ENCODE results near the gene CNN3.

The CNN3 gene

DNA sequence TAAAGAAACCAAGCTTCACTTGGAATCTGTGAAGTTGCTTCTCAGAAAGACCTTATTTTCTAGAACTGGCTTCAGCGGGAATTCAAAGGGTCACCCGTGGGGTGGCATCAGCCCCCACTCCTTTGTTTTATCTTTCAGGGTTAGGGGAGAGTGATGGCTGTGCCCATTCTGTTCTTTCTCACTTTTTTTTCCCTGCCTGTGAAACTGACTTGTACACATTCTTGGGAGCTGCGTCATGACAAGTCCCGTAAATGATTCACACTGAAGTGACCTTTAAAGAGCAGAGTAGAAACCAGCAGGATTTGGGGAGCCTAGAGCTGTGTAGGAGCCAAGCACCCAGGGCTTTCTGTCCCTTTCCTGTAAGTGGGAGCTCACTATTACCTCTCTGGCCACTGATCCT is 63.0 kb downstream of the CNN3 start:
- H3K27ac ChIP-seq (ENCODE audit: poor library complexity, severe bottlenecking), result peak overlapping the region; percentile 93
- no peak for DNase-seq (ENCODE audit: low spot score)

GRCh38 chr1:94863297-94863911 is 63.5 kb downstream of the CNN3 start:
- no peaks in the 10 kb centered on the region for H3K9me3 ChIP-seq (ENCODE audit: severe bottlenecking)

More for the DNA sequence above, 63.0 kb downstream of the CNN3 start:
- no peaks in the 10 kb centered on the region for H3K36me3 ChIP-seq (ENCODE audit: low read depth)
- peaks cover 37% of the 10 kb centered on the region for H3K4me1 ChIP-seq (ENCODE audit: insufficient read depth, poor library complexity, severe bottlenecking)
- ATAC-seq (ENCODE audit: low read depth), result peak; percentile 83
- no peaks in the 10 kb centered on the region for H3K27me3 ChIP-seq (ENCODE audit: insufficient read depth, poor library complexity, severe bottlenecking)
- no peaks in the 10 kb centered on the region for H3K9me3 ChIP-seq (ENCODE audit: severe bottlenecking)
- no peak overlapping the region for H3K4me3 ChIP-seq (ENCODE audit: severe bottlenecking)
- TF ChIP-seq, protein P1, sequence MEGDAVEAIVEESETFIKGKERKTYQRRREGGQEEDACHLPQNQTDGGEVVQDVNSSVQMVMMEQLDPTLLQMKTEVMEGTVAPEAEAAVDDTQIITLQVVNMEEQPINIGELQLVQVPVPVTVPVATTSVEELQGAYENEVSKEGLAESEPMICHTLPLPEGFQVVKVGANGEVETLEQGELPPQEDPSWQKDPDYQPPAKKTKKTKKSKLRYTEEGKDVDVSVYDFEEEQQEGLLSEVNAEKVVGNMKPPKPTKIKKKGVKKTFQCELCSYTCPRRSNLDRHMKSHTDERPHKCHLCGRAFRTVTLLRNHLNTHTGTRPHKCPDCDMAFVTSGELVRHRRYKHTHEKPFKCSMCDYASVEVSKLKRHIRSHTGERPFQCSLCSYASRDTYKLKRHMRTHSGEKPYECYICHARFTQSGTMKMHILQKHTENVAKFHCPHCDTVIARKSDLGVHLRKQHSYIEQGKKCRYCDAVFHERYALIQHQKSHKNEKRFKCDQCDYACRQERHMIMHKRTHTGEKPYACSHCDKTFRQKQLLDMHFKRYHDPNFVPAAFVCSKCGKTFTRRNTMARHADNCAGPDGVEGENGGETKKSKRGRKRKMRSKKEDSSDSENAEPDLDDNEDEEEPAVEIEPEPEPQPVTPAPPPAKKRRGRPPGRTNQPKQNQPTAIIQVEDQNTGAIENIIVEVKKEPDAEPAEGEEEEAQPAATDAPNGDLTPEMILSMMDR (IDR thresholded peaks at IDR 0.05; ENCODE audit: poor library complexity, severe bottlenecking), result no peak

GRCh38 chr1:94862718-94863117 is 64.2 kb downstream of the CNN3 start:
- peak overlapping the region; percentile 93 for H3K27ac ChIP-seq (ENCODE audit: poor library complexity, severe bottlenecking)
- H3K9me3 ChIP-seq (ENCODE audit: severe bottlenecking), result no peaks in the 10 kb centered on the region
- TF ChIP-seq, protein P1 (IDR thresholded peaks at IDR 0.05; ENCODE audit: poor library complexity, severe bottlenecking), result no peak
- no peaks in the 10 kb centered on the region for H3K36me3 ChIP-seq (ENCODE audit: low read depth)
- peak; percentile 77 for ATAC-seq (ENCODE audit: low read depth)
- no peak for DNase-seq (ENCODE audit: low spot score)
- H3K27me3 ChIP-seq (ENCODE audit: insufficient read depth, poor library complexity, severe bottlenecking), result no peaks in the 10 kb centered on the region
- no peak overlapping the region for H3K4me3 ChIP-seq (ENCODE audit: severe bottlenecking)
- peaks cover 41% of the 10 kb centered on the region for H3K4me1 ChIP-seq (ENCODE audit: insufficient read depth, poor library complexity, severe bottlenecking)

More at GRCh38 chr1:94863297-94863911, 63.5 kb downstream of the CNN3 start:
- TF ChIP-seq, protein P1 (IDR thresholded peaks at IDR 0.05; ENCODE audit: poor library complexity, severe bottlenecking), result no peak
- H3K27me3 ChIP-seq (ENCODE audit: insufficient read depth, poor library complexity, severe bottlenecking), result no peaks in the 10 kb centered on the region
- DNase-seq (ENCODE audit: low spot score) (no peak), ATAC-seq (ENCODE audit: low read depth) (peak; percentile 28)
- H3K36me3 ChIP-seq (ENCODE audit: low read depth), result no peaks in the 10 kb centered on the region
- H3K4me3 ChIP-seq (ENCODE audit: severe bottlenecking), result no peak overlapping the region
- peaks cover 37% of the 10 kb centered on the region for H3K4me1 ChIP-seq (ENCODE audit: insufficient read depth, poor library complexity, severe bottlenecking)
- peak overlapping the region; percentile 93 for H3K27ac ChIP-seq (ENCODE audit: poor library complexity, severe bottlenecking)

DNA sequence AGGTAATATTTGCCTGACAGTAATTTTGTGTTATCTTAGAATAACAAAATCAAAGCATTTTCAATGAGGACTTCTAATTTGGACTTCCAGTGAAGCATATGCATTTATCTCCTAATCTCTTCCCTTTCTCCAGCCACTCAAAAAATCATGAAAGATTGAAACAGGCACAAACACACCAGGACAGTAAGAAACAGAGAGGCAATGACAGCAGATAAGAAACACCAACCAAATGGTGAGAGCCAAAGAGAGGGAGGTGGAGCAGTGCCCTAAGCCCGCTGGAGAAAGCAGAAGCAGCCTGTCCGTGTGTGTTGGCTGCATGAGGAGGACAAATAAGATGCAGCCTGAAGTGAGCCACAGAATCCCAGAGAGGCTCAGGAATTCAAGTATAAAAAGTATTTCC is 67.7 kb downstream of the CNN3 start:
- H3K4me1 ChIP-seq (ENCODE audit: insufficient read depth, poor library complexity, severe bottlenecking), result peaks cover 37% of the 10 kb centered on the region
- DNase-seq (ENCODE audit: low spot score) (no peak), ATAC-seq (ENCODE audit: low read depth) (no peak)
- H3K27ac ChIP-seq (ENCODE audit: poor library complexity, severe bottlenecking), result no peak overlapping the region
- no peak overlapping the region for H3K4me3 ChIP-seq (ENCODE audit: severe bottlenecking)
- H3K9me3 ChIP-seq (ENCODE audit: severe bottlenecking), result no peaks in the 10 kb centered on the region
- H3K27me3 ChIP-seq (ENCODE audit: insufficient read depth, poor library complexity, severe bottlenecking), result no peaks in the 10 kb centered on the region
- TF ChIP-seq, protein P1 (IDR thresholded peaks at IDR 0.05; ENCODE audit: poor library complexity, severe bottlenecking), result no peak
- no peaks in the 10 kb centered on the region for H3K36me3 ChIP-seq (ENCODE audit: low read depth)

DNA sequence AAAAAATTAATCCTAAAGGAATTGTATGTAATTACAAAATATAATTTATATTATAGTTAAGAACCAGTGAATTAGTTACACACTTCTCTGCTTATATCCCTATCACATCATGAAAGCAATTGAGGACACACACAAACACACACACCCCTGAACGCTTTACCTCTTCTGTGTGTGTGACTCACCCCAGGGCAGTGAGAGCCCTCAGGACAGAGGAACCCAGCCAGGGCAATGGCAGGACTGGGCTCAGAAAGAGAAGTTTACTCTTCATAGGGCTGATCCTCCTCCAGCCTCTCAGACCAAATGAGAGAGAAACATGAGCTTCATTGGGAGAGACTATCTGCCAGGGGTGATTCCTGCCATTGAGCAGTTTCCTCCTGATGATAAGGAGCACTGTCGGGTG is 68.6 kb downstream of the CNN3 start:
- Histone ChIP-seq H3K4me1 (ENCODE audit: insufficient read depth, poor library complexity, severe bottlenecking) (peaks cover 30% of the 10 kb centered on the region), H3K9me3 (ENCODE audit: severe bottlenecking) (no peaks in the 10 kb centered on the region), H3K36me3 (ENCODE audit: low read depth) (no peaks in the 10 kb centered on the region), H3K4me3 (ENCODE audit: severe bottlenecking) (no peak overlapping the region), H3K27me3 (ENCODE audit: insufficient read depth, poor library complexity, severe bottlenecking) (no peaks in the 10 kb centered on the region), H3K27ac (ENCODE audit: poor library complexity, severe bottlenecking) (no peak overlapping the region)
- TF ChIP-seq, protein P1 (IDR thresholded peaks at IDR 0.05; ENCODE audit: poor library complexity, severe bottlenecking), result no peak
- ATAC-seq (ENCODE audit: low read depth) (no peak), DNase-seq (ENCODE audit: low spot score) (no peak)
